HepG2 (cell line): Measurements from ENCODE around the gene MGAT5.

Experiments used
- CREB1 ChIP-seq, 2 experiments: fragments of 450-650 bp in 1 of 2; IDR thresholded peaks; 2 replicates each; pipeline ENCODE4 v1.6.1; 2016 to 2017; ENCODE audit warnings: control low read depth in 1 of 2, mild to moderate bottlenecking in 1 of 2, missing compliant biosample characterization in 1 of 2, missing genetic modification characterization in 1 of 2
- EZH2 ChIP-seq: conservative IDR thresholded peaks from 2 replicates; pipeline ENCODE4 v1.6.1; 2012; ENCODE audit warnings: mild to moderate bottlenecking, low read depth, low read length, moderate library complexity
- POLR2A ChIP-seq, 2 experiments: IDR thresholded peaks; 2 replicates each; pipeline ENCODE4 v1.6.1; 2011; ENCODE audit warnings: low read depth in 2 of 2, low read length in 2 of 2, mild to moderate bottlenecking in 1 of 2, moderate library complexity in 1 of 2; ENCODE audit not compliant: insufficient read depth in 1 of 2
- SRF ChIP-seq: IDR thresholded peaks from 2 replicates; pipeline ENCODE4 v1.6.1; 2011; ENCODE audit warnings: mild to moderate bottlenecking, low read depth, low read length, moderate library complexity
- TAF1 ChIP-seq: sonication (generic); formaldehyde crosslinking; IDR thresholded peaks from 2 replicates; pipeline ENCODE4 v1.4.0; 2020; ENCODE audit warnings: missing genetic modification reagents
- TF ChIP-seq, protein P1 (sequence below): sonication (generic); formaldehyde crosslinking; IDR thresholded peaks from 2 replicates; pipeline ENCODE4 v1.4.0; 2020; ENCODE audit warnings: missing genetic modification reagents
- TF ChIP-seq, protein P2 (sequence below): sonication (generic); formaldehyde crosslinking; IDR thresholded peaks from 2 replicates; pipeline ENCODE4 v1.5.0; 2020; ENCODE audit warnings: mild to moderate bottlenecking, missing genetic modification reagents, moderate library complexity

- TF ChIP-seq, protein P1, sequence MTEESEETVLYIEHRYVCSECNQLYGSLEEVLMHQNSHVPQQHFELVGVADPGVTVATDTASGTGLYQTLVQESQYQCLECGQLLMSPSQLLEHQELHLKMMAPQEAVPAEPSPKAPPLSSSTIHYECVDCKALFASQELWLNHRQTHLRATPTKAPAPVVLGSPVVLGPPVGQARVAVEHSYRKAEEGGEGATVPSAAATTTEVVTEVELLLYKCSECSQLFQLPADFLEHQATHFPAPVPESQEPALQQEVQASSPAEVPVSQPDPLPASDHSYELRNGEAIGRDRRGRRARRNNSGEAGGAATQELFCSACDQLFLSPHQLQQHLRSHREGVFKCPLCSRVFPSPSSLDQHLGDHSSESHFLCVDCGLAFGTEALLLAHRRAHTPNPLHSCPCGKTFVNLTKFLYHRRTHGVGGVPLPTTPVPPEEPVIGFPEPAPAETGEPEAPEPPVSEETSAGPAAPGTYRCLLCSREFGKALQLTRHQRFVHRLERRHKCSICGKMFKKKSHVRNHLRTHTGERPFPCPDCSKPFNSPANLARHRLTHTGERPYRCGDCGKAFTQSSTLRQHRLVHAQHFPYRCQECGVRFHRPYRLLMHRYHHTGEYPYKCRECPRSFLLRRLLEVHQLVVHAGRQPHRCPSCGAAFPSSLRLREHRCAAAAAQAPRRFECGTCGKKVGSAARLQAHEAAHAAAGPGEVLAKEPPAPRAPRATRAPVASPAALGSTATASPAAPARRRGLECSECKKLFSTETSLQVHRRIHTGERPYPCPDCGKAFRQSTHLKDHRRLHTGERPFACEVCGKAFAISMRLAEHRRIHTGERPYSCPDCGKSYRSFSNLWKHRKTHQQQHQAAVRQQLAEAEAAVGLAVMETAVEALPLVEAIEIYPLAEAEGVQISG: no peak
- TF ChIP-seq SRF (no peak), TAF1 (CRISPR knock-in tag) (no peak), POLR2A (IDR thresholded peaks at IDR 0.05; ENCODE audit: insufficient read depth in 1 of 2, low read depth in 2 of 2, low read length in 2 of 2) (no peak), CREB1 (IDR thresholded peaks at IDR 0.05) (no peak), CREB1 (CRISPR knock-in tag; IDR thresholded peaks at IDR 0.05) (no peak), EZH2 (no peak)
- TF ChIP-seq, protein P2, sequence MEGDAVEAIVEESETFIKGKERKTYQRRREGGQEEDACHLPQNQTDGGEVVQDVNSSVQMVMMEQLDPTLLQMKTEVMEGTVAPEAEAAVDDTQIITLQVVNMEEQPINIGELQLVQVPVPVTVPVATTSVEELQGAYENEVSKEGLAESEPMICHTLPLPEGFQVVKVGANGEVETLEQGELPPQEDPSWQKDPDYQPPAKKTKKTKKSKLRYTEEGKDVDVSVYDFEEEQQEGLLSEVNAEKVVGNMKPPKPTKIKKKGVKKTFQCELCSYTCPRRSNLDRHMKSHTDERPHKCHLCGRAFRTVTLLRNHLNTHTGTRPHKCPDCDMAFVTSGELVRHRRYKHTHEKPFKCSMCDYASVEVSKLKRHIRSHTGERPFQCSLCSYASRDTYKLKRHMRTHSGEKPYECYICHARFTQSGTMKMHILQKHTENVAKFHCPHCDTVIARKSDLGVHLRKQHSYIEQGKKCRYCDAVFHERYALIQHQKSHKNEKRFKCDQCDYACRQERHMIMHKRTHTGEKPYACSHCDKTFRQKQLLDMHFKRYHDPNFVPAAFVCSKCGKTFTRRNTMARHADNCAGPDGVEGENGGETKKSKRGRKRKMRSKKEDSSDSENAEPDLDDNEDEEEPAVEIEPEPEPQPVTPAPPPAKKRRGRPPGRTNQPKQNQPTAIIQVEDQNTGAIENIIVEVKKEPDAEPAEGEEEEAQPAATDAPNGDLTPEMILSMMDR: no peak
These were observed 28.7 kb upstream of the MGAT5 start for GRCh38 chr2:134225173-134225572.
